Measurements from ENCODE around the gene RHBDF2.

Gene RHBDF2

GRCh38 chr17:76441686-76442340 lies 59.4 kb downstream of the RHBDF2 start:
- DNase-seq (ENCODE audit: low read depth in 1 of 2, low spot score in 1 of 2) = no peak

- no peak for DNase-seq (ENCODE audit: low read depth in 1 of 2, low spot score in 1 of 2)
Observed at GRCh38 chr17:76440751-76441362, 60.4 kb downstream of the RHBDF2 start.

- DNase-seq (ENCODE audit: low read depth in 1 of 2, low spot score in 1 of 2) = no peak
Observed at GRCh38 chr17:76439314-76439928, 61.8 kb downstream of the RHBDF2 start.

- no peak for DNase-seq (ENCODE audit: low read depth in 1 of 2, low spot score in 1 of 2)
Observed at GRCh38 chr17:76438906-76439305, 62.3 kb downstream of the RHBDF2 start.

GRCh38 chr17:76437467-76438402 lies 63.5 kb downstream of the RHBDF2 start:
- no peak for DNase-seq (ENCODE audit: low read depth in 1 of 2, low spot score in 1 of 2)

- no peak for DNase-seq (ENCODE audit: low read depth in 1 of 2, low spot score in 1 of 2)
Observed at GRCh38 chr17:76435751-76436150, 65.5 kb downstream of the RHBDF2 start.

GRCh38 chr17:76434870-76435269 lies 66.4 kb downstream of the RHBDF2 start:
- no peak for DNase-seq (ENCODE audit: low read depth in 1 of 2, low spot score in 1 of 2)

- DNase-seq (ENCODE audit: low read depth in 1 of 2, low spot score in 1 of 2) = no peak
Observed at GRCh38 chr17:76433693-76434092, 67.5 kb downstream of the RHBDF2 start.

GRCh38 chr17:76432712-76433336 lies 68.4 kb downstream of the RHBDF2 start:
- DNase-seq (ENCODE audit: low read depth in 1 of 2, low spot score in 1 of 2) = no peak

- DNase-seq (ENCODE audit: low read depth in 1 of 2, low spot score in 1 of 2) = no peak
Observed at GRCh38 chr17:76432004-76432403, 69.2 kb downstream of the RHBDF2 start.

- no peak for DNase-seq (ENCODE audit: low read depth in 1 of 2, low spot score in 1 of 2)
Observed at GRCh38 chr17:76431509-76431908, 69.7 kb downstream of the RHBDF2 start.

- no peak for DNase-seq (ENCODE audit: low read depth in 1 of 2, low spot score in 1 of 2)
Observed at GRCh38 chr17:76428511-76428910, 72.7 kb downstream of the RHBDF2 start.

GRCh38 chr17:76427501-76428231 lies 73.6 kb downstream of the RHBDF2 start:
- no peak for DNase-seq (ENCODE audit: low read depth in 1 of 2, low spot score in 1 of 2)

GRCh38 chr17:76426853-76427252 lies 74.4 kb downstream of the RHBDF2 start:
- no peak for DNase-seq (ENCODE audit: low read depth in 1 of 2, low spot score in 1 of 2)

- DNase-seq (ENCODE audit: low read depth in 1 of 2, low spot score in 1 of 2) = no peak
Observed at GRCh38 chr17:76422860-76423259, 78.4 kb downstream of the RHBDF2 start.

- no peak for DNase-seq (ENCODE audit: low read depth in 1 of 2, low spot score in 1 of 2)
Observed at GRCh38 chr17:76422406-76422805, 78.8 kb downstream of the RHBDF2 start.

- no peak for DNase-seq (ENCODE audit: low read depth in 1 of 2, low spot score in 1 of 2)
Observed at GRCh38 chr17:76421044-76421407, 80.2 kb downstream of the RHBDF2 start.
